Mucosa of descending colon (tissue), 3 donors: Measurements from ENCODE around the gene ETV3L. TPM values are rescaled to one million over a fixed set of nuclear protein-coding genes. Genes with fewer than 3 reads are reported as not detected.

ENCODE experiments used
- ATAC-seq: fragments of 200-7000 bp; cut with Tn5 transposase; one replicate; pipeline ENCODE4 v1.9.1; 2020; ENCODE audit warnings: mild to moderate bottlenecking, moderate library complexity
- DNase-seq, 3 donors: peaks; one replicate each; pipeline ENCODE4 v3.0.0-alpha.2; 2020
- H3K36me3 ChIP-seq: fragments of 200-600 bp; one replicate; pipeline ENCODE4 v1.8.0; 2021; ENCODE audit warnings: low read depth, mild to moderate bottlenecking
- H3K4me1 ChIP-seq: fragments of 200-600 bp; one replicate; pipeline ENCODE4 v1.8.0; 2021; ENCODE audit warnings: low read depth, mild to moderate bottlenecking
- H3K4me3 ChIP-seq: fragments of 200-600 bp; one replicate; pipeline ENCODE4 v1.8.0; 2021; ENCODE audit warnings: mild to moderate bottlenecking
- H3K9me3 ChIP-seq: fragments of 200-600 bp; one replicate; pipeline ENCODE4 v1.8.0; 2021; ENCODE audit warnings: mild to moderate bottlenecking
- intact Hi-C, 2 donors: fragments of 100-400 bp; cut with DNase I in 1 of 2; cut with micrococcal nuclease in 1 of 2; formaldehyde crosslinking; loops; one replicate each; pipeline versions ENCODE4 v1.11.0 to v1.11.1; 2022; cut with DNase I, micrococcal nuclease
- total RNA-seq, 3 donors: library from RNA; stranded (reverse); fragmentation: NEBNext Ultra II Directional in 2 of 3; extraction: Animal tissue kit (Norgen Biotek cat#: 25700) in 2 of 3; gene quantifications; one replicate each; pipeline versions ENCODE4 v1.2.1 to v1.2.4, GENCODE V29; 2021 to 2023
- TF ChIP-seq, protein P1 (sequence below): fragments of 200-600 bp; IDR thresholded peaks from one replicate; pipeline ENCODE4 v1.8.0; 2022; ENCODE audit warnings: antibody characterized with exemption, mild to moderate bottlenecking
- donor health status: DM: no; HTN: no; CAD: no; lungs with moderate emphysema.
- donor health status: DM: no; HTN: no; CAD: no.
- donor health status: DM: no; HTN: yes; CAD: no.

Gene ETV3L
- total RNA-seq, 3 donors from 2014 or later: not detected

DNA sequence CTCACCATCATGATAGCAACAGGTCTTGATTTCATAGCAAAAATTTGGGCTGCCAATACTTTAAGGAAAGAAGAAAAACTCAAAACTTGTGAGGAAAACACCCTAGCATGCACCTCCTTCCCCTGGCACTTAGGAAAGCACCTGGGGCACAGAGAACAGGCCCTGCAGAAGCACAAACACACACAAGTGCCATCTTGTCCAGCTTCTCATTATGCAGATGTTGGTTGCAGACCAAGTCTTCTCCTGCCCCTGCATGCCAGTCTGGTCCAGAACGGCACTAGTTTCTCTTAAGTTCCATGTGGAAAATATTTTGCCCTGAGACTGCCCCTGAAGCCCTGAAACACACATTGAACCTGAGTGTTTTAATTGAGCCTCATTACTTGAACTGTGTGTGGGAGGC is 44.9 kb upstream of the ETV3L start:
- TF ChIP-seq, protein P1, sequence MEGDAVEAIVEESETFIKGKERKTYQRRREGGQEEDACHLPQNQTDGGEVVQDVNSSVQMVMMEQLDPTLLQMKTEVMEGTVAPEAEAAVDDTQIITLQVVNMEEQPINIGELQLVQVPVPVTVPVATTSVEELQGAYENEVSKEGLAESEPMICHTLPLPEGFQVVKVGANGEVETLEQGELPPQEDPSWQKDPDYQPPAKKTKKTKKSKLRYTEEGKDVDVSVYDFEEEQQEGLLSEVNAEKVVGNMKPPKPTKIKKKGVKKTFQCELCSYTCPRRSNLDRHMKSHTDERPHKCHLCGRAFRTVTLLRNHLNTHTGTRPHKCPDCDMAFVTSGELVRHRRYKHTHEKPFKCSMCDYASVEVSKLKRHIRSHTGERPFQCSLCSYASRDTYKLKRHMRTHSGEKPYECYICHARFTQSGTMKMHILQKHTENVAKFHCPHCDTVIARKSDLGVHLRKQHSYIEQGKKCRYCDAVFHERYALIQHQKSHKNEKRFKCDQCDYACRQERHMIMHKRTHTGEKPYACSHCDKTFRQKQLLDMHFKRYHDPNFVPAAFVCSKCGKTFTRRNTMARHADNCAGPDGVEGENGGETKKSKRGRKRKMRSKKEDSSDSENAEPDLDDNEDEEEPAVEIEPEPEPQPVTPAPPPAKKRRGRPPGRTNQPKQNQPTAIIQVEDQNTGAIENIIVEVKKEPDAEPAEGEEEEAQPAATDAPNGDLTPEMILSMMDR: no peak
- DNase-seq (no peak), ATAC-seq (no peak)
- Histone ChIP-seq H3K4me3 (no peak overlapping the region), H3K36me3 (no peaks in the 10 kb centered on the region), H3K4me1 (no peaks in the 10 kb centered on the region), H3K9me3 (no peaks in the 10 kb centered on the region)
- intact Hi-C loops: no loop called here

DNA sequence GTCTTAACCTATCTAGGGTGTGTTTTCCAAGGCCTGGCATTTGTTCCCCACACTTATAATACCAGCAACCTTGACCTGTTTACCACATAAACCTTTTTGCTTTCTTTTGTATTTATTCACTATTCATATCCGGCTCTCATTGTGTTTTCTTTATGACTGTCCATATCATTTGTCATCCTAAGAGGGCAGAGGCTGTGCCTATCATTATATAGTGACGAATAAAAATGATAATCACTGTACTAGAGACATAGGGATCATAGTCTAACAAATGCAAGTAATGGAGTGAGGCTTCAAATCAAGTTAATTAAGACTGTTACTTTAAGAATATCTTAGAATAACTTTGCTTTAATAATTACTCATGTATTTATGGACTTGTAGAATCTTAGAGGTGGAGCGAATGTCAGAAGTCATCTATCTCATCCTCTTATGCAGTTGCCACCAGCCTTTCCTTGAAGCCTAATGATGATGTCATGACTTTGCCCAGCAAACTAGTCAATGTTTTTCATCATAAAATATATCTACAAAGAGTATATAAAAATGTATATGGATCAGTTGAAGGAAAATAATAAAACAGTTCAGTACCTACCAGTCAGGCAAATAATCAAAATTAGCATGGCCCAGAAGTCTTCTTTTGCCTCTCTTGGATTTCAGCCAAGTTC is 43.3 kb upstream of the ETV3L start:
- no peak overlapping the region for H3K4me3 ChIP-seq
- intact Hi-C loops: no loop called here
- DNase-seq (no peak), ATAC-seq (no peak)
- H3K4me1 ChIP-seq: peaks cover 4% of the 10 kb centered on the region
- H3K9me3 ChIP-seq: no peaks in the 10 kb centered on the region
- no peaks in the 10 kb centered on the region for H3K36me3 ChIP-seq
- TF ChIP-seq, protein P1: no peak

DNA sequence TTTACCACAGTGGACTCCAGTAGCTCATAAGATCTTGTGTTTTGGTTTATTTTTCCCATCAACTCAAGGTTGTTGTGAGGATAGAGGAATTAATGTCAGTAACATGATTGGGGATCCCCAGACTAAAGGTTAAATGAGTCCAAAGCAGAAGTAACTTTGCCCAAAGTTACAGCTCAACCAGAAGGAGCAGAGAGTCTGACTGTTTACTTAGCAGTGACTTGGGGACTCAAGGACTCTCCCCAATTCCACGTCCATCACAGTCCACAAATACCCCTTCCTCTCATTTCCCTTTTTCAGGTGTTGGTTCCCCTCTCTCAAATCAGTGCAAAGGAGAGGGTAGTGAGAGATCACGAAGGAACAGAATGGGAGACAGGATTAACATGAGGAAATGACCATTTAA is 42.6 kb upstream of the ETV3L start:
- intact Hi-C loops: no loop called here
- Histone ChIP-seq H3K9me3 (no peaks in the 10 kb centered on the region), H3K4me3 (no peak overlapping the region), H3K4me1 (peaks cover 4% of the 10 kb centered on the region), H3K36me3 (no peaks in the 10 kb centered on the region)
- DNase-seq (no peak), ATAC-seq (no peak)
- TF ChIP-seq, protein P1: no peak

DNA sequence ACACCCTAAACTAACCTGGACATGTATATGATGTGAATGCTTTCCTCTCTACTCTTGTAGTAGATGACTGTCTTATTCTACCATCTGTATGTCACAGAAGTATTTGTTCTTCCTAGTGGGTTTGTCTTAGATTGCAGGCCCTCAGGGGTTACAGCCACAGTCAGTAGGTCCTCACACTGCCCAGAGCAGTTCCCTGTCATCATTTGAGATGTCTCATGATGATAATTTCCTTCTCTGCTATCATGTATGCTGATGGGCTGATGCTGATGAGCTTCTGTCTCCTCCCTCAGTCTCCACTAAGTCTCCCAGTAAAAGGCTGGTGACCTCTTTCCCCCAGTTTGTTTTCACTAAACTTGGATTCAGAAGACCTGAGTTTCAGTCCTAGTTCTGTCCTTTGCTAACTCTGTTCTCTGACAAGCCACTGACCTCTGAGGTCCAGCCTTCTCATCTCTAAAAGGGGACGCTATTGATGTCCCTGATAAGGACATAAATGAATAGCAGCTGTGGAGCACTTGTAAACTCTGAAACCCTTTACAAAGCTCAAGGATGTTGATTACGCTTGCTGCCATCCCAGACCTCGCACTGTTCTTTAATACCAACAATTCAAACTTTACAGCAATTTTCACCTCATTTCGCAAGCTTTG is 41.7 kb upstream of the ETV3L start:
- H3K4me1 ChIP-seq: peaks cover 11% of the 10 kb centered on the region
- intact Hi-C loops: no loop called here
- DNase-seq: no peak
- TF ChIP-seq, protein P1: no peak
- H3K36me3 ChIP-seq: no peaks in the 10 kb centered on the region
- no peak overlapping the region for H3K4me3 ChIP-seq
- no peak for ATAC-seq
- no peaks in the 10 kb centered on the region for H3K9me3 ChIP-seq

DNA sequence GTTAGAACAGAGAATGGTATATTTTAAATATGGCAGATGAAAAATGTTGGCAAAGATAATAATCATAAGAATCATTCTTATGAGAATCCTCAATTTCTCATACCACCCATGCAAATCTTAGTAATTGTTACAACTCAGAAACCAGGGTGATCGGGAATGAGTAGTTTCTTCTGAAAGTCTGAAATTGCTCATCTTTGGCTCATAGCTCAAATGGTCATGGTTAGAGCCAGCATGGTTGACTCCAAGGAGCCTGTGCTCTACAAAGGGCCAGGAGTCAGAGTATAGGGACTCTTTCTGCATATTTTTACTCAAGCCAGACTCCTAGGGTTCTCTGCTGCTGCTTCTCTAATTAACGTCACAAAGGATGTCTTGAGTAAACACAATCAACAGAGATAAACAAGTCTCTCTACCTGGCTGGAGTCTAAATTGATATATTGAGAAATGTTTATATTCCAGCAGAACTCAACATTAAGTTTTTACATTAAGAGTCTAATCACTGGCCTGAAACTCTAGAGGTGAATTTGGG is 40.5 kb upstream of the ETV3L start:
- TF ChIP-seq, protein P1: no peak
- Histone ChIP-seq H3K4me1 (peaks cover 15% of the 10 kb centered on the region), H3K9me3 (no peaks in the 10 kb centered on the region), H3K36me3 (no peaks in the 10 kb centered on the region), H3K4me3 (no peak overlapping the region)
- DNase-seq: no peak
- ATAC-seq: no peak
- intact Hi-C loops: no loop called here
